Measurements from ENCODE around the gene AREL1.

The AREL1 gene

GRCh38 chr14:74620923-74621322 lies 92.0 kb downstream of the AREL1 start:
- H3K27me3 ChIP-seq, result no peaks in the 10 kb centered on the region
- no peak overlapping the region for H3K4me3 ChIP-seq
- no peaks in the 10 kb centered on the region for H3K9me3 ChIP-seq
- TF ChIP-seq CTCF (IDR thresholded peaks at IDR 0.05), result no peak
- no peak for DNase-seq
- peaks cover 5 to 59% (median 47%) of the 10 kb centered on the region in 4 donors for H3K4me1 ChIP-seq
- no peaks in the 10 kb centered on the region for H3K36me3 ChIP-seq
- intact Hi-C loops (cut with DNase I; ENCODE audit: low total_unique reads), result no loop called here
- H3K27ac ChIP-seq, result peak overlapping the region; percentile 67 to 72

- intact Hi-C loops (cut with DNase I; ENCODE audit: low total_unique reads), result no loop called here
- H3K9me3 ChIP-seq, result no peaks in the 10 kb centered on the region
- H3K27ac ChIP-seq, result peak overlapping the region; percentile 67 to 72
- peaks cover 5 to 63% (median 47%) of the 10 kb centered on the region in 4 donors for H3K4me1 ChIP-seq
- no peaks in the 10 kb centered on the region for H3K27me3 ChIP-seq
- H3K36me3 ChIP-seq, result no peaks in the 10 kb centered on the region
- DNase-seq, result no peak
- H3K4me3 ChIP-seq, result no peak overlapping the region
- no peak for TF ChIP-seq CTCF (IDR thresholded peaks at IDR 0.05)
These were observed 92.4 kb downstream of the AREL1 start for GRCh38 chr14:74620497-74620921.

- Histone ChIP-seq H3K27ac (peak overlapping the region; percentile 67 to 72), H3K4me3 (no peak overlapping the region), H3K36me3 (no peaks in the 10 kb centered on the region), H3K27me3 (no peaks in the 10 kb centered on the region), H3K4me1 (peaks cover 5 to 71% (median 50%) of the 10 kb centered on the region in 4 donors), H3K9me3 (no peaks in the 10 kb centered on the region)
- intact Hi-C loops (cut with DNase I; ENCODE audit: low total_unique reads), result no loop called here
- peak; percentile 95 to 96 for DNase-seq
- TF ChIP-seq CTCF (IDR thresholded peaks at IDR 0.05), result no peak
These were observed 93.2 kb downstream of the AREL1 start for GRCh38 chr14:74619672-74620131.

GRCh38 chr14:74618078-74618952 lies 94.6 kb downstream of the AREL1 start:
- H3K27me3 ChIP-seq, result no peaks in the 10 kb centered on the region
- H3K4me1 ChIP-seq, result peaks cover 5 to 78% (median 53%) of the 10 kb centered on the region in 4 donors
- DNase-seq, result peak in 1 of 2 donors; percentile 64
- no peak overlapping the region for H3K4me3 ChIP-seq
- no peaks in the 10 kb centered on the region for H3K9me3 ChIP-seq
- TF ChIP-seq CTCF (IDR thresholded peaks at IDR 0.05), result no peak
- H3K27ac ChIP-seq, result peak overlapping the region; percentile 67 to 72
- intact Hi-C loops (cut with DNase I; ENCODE audit: low total_unique reads), result no loop called here
- H3K36me3 ChIP-seq, result no peaks in the 10 kb centered on the region

GRCh38 chr14:74616996-74617700 lies 95.7 kb downstream of the AREL1 start:
- intact Hi-C loops (cut with DNase I; ENCODE audit: low total_unique reads), result no loop called here
- no peak for DNase-seq
- Histone ChIP-seq H3K4me1 (peaks cover 5 to 85% (median 59%) of the 10 kb centered on the region in 4 donors), H3K9me3 (no peaks in the 10 kb centered on the region), H3K36me3 (no peaks in the 10 kb centered on the region), H3K4me3 (no peak overlapping the region), H3K27ac (peak overlapping the region; percentile 67 to 72), H3K27me3 (no peaks in the 10 kb centered on the region)
- no peak for TF ChIP-seq CTCF (IDR thresholded peaks at IDR 0.05)
